Anterior cingulate cortex (tissue), 58 donors: ENCODE data around the gene BORCS8.
"Not testable (repeated sequence)": the region's sequence is repeated elsewhere in the genome, so short reads cannot be mapped to it uniquely, and the experiment has no call there.

Experiments
- DNase-seq, 58 donors: peaks; one replicate each; lab custom pipeline; 2025; lab: John Stamatoyannopoulos, UW

BORCS8 gene

DNA sequence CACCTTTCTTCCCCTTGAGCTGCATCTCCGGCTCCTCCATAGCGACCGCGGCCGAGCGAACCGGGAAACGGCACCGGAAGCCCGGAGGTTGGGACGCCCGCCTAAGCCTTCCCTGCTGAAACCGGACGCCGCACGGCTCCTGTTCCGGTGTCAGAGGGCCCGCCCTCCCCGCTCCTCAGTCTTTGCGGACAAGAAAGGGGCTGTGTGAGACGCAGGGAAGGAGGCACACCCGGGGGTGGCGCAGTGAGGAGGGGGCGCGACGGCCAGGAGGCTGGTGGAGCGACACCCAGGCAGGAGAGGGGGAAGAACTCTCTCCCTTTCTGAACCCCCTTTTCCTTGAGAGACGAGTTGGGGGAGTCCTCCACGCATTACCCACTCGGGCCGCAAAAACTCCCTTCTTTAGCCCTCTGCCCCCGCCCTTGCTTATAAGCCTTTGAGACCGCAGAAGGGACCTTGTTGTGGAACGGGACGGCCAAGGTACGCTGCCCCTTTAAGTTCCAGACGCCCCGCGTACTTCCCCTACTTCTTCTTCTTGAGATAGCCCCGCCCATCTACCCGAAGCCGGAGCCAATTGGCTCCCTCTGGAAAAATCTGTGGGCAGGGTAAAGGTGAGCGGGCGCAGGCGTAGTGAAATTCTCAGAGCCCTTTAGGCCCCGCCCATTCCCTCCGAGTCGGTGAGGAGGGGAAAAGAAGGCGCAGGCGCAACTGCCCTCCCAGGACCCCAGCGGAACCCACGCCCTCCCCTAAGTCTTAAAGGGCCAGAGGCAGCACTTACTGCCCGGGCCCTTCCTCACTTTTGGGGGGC lies at the start of gene BORCS8, which contains the start of gene RFXANK:
Gene BORCS8, minus strand, starts transcription at position 75 of the 805 bp plus-strand sequence. Its CDS starts 35 bp downstream, at position 40.
Gene RFXANK, plus strand, starts transcription at position 181 of the 805 bp plus-strand sequence. CDS start 1,689 bp downstream, outside the sequence.
- DNase-seq = peak; percentile 88 to 99 (median 98)

DNA sequence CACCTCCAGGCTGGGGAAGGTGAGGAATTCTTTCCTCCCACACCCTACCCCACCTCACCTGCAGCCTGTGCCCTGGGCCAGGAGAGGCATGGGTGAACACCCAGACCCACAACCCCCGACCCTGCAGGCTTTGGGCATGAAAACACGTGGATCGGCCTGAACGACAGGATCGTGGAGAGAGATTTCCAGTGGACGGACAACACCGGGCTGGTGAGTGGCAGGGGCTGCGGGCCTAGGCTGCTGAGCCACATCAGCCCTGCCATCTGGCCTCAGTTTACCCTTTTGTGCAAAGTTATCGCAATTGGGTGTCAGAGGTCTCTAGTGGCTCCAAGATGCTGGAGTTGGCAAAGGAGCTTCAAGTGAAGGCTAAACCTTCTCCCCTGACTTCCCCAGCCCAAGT lies 48.5 kb upstream of the BORCS8 start:
- no peak for DNase-seq

DNA sequence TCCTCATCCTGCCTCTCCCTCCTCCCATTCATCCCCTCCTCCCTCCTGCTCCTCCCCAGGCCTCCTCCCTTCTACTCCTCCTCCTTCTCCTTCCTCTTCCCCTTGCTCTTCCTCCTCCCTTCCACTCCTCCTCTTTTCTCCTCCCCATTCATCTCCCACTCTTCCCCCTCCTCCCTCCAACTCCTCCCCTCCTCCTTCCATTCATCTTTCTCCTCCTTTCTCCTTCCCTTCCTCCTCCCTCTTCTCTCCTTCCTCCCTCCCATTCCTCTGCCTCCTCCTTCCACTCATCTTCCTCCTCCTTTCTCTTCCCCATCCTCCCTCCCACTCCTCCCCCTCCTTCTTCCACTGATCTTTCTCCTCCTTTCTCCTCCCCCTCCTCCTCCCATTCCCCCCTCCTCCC lies 47.7 kb upstream of the BORCS8 start:
- no peak for DNase-seq

DNA sequence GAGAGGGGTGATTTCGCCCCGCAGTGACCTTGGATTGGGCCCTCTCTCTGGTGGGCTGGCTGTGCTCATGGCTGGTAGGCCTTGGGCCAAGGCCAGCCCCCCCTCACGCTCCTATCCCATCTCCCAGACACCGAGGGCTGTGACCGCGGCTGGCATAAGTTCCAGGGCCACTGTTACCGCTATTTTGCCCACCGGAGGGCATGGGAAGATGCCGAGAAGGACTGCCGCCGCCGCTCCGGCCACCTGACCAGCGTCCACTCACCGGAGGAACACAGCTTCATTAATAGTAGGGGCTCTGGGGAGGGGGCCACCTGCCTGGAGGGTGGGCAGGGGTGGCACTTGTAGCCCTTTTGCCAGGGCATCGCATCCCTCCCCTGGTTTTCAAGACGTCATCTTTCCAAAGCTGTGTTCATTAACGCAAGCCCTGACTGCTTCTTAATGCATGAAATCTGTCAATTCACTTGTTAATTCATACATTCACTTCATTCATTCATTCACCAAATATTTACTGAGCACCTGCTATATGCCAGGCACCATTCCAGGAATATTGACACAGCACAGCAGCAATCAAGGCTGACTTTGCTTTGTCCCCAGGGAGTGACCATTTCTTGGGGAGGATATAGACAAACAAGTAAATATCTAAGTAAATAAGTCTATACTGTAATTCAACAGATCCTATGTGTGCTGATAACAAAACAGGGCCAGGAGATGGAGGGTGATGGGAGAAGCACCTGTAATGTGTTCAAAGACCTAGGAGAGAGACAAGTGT lies 46.4 kb upstream of the BORCS8 start:
- DNase-seq = no peak

DNA sequence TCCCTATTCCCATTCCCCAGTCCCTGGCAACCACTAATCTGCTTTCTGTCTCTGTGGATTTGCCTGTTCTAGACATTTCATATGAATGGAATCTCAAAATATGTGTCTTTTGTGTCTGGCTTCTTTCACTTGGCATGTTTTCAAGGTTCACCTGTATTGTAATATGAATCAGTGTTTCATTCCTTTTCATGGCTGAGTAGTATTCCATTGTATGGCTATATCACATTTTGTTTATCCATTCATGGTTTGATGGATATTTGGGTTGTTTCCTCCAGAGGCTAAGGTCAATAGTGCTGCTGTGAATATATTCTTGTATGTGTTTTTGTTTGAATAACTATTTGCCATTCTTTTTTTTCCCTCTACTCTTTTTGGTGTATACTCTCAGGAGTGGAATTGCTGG lies 44.2 kb upstream of the BORCS8 start:
- no peak for DNase-seq

DNA sequence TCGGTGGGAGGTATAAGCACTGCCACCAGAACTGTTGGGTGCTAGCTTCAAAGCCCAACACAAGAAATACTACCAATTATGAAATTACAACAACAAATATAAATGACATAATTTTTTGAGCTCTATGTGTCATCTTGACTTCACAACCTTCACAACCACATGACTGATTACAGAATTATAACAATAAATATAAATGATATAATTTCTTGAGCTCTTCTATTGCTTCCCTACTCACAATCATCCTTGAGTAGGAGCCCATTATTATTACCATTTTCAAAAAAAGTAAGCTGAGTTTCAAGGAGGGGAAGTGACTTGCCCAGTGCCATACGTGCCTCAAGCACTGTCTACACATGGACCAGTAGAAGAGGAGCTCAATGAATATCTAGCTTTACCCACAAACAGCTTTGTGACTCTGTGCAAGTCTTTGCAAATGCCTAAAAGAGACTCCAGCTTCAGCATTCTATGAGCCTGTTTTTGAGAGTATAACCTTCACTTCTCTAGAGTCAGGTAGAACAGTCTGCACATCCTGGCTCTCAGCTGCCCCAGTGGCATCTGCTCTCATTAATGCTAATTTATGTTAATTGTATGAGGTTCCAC lies 42.4 kb upstream of the BORCS8 start:
- no peak for DNase-seq

DNA sequence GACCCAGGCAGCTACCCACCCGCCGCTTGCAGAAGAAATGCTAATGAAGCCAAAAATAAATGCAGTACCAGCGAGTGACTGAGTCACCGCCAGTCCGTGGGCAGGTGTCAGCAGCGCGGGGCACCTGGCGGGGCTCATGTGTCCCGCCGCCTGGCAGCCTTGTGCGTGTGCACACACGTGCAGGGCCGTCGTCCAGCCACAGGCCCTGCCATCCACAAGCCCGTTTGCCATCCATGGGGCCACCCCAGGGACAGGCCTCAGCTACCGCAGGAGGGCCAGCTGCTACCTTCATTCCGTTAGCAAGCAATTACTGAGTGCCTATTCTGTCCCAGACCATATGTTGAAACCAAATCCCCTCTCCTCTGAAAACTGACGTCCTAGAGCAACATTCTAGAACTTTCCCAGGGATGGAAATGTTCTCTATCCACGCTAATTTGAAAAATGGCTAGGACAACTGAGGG lies 40.3 kb upstream of the BORCS8 start:
- peak in 31 of 58 donors; percentile 5 to 80 (median 34) for DNase-seq

DNA sequence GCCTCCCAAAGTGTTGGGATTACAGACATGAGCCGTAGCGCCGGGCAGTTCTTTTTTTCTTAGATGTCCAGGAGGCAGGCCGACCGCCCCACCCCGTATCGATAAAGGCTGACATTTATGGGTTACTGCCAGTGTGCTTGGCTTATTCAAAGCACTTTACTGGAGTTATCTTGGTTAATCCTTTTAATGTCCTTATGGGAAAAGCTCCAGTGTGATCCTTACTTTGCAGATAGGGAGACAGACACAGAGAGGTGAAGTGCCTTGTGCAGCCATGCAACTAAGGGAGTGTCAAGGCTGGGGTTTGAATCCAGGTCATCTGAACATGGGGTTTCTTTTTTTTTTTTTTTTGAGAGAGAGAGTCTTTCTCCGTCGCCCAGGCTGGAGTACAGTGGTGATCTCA lies 39.0 kb upstream of the BORCS8 start:
- no peak for DNase-seq

DNA sequence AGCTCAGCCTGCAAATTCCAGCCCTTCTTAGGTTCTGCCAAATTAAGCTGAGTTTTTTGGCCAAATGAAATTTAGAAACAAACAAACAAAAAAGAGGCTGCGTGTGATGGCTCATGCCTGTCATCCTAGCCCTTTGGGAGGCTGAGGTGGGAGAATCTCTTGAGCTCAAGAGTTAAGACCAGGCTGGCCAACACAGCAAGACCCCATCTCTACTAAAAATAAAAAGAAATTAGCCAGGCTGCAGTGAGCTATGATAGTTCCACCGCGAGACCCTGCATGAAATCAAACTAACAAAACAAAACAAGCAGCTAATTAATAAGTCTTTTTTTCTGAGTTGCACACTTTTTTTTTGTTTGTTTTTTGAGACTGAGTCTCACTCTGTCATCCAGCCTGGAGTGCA lies 37.7 kb upstream of the BORCS8 start:
- no peak for DNase-seq

DNA sequence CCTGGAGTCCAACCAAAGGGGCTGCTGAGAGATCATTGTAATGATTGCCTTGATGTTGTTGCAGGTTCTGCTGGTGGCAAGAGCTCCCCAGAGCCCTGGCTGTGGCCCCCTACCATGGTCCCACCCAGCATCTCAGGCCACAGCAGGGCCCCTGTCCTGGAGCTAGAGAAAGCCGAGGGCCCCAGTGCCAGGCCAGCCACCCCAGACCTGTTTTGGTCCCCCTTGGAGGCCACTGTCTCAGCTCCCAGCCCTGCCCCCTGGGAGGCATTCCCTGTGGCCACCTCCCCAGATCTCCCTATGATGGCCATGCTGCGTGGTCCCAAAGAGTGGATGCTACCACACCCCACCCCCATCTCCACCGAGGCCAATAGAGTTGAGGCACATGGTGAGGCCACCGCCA lies 35.3 kb upstream of the BORCS8 start:
- no peak for DNase-seq

DNA sequence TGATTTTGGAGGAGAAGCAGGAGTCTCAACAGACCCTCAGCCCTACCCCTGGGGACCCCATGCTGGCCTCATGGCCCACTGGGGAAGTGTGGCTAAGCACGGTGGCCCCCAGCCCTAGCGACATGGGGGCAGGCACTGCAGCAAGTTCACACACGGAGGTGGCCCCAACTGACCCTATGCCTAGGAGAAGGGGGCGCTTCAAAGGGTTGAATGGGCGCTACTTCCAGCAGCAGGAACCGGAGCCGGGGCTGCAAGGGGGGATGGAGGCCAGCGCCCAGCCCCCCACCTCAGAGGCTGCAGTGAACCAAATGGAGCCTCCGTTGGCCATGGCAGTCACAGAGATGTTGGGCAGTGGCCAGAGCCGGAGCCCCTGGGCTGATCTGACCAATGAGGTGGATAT lies 34.7 kb upstream of the BORCS8 start:
- no peak for DNase-seq

DNA sequence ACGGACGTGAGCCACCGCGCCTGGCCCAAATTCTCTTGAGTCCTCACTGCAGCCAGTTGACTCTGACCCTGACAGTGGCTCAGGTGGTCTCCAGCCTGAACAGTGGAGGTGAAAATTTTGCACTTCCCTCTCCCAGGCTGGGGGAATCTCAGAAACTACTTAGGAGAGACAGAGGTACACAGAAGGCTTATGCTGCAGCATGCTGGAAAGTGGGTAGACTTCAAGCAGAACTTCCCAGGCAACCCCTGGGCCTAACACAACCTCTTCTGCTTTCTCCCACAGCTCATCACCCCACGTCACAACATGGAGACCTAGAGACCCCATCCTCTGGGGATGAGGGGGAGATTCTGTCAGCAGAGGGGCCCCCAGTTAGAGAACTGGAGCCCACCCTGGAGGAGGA lies 34.3 kb upstream of the BORCS8 start:
- no peak for DNase-seq

DNA sequence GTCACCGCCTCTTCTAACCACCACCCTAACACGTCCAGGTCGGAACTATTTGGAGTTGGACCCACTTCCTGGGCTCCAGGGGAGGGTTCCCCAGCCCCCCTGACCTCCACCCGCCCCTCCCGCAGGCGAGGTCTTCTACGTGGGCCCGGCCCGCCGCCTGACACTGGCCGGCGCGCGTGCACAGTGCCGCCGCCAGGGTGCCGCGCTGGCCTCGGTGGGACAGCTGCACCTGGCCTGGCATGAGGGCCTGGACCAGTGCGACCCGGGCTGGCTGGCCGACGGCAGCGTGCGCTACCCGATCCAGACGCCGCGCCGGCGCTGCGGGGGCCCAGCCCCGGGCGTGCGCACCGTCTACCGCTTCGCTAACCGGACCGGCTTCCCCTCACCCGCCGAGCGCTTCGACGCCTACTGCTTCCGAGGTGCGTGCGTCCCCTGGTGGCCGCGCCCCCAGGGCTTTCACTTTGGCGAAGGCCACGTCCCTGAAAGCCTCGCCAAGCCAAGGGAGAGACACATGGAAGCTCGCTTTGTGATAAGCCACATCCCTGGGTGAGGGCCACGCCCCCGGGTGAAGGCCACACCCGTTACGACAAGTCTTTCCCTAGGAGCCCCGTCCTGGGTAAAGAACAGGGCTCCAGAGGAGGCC lies 33.0 kb upstream of the BORCS8 start:
- DNase-seq = peak in 2 of 58 donors; percentile 16 to 19

DNA sequence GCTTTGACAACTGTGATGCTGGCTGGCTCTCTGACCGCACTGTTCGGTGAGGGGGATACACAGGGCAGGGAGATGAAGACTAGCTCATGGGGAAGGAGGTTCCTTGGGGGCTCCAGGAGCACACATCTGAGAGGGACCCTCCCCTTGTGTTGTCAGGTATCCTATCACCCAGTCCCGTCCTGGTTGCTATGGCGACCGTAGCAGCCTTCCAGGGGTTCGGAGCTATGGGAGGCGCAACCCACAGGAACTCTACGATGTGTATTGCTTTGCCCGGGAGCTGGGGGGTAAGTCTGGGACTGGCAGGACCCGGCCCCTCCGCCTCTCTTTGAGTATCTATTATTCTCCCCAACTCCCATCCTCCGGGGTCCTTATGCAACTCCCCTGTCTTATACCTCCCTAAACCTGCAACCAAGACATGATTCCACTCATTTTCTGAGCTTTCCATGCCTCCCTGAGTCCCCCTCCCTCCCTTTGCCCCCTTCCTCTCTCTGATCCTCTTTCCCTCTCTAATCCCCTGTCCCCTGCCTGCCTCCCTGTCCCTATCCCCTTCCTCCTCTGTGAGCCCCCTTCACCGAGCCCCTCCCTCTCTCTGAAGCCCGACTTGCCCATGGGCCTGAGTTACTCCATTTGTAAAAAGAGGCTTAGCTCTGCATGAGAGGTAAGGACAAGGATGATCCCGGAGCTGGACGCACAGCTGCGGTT lies 32.3 kb upstream of the BORCS8 start:
- no peak for DNase-seq

DNA sequence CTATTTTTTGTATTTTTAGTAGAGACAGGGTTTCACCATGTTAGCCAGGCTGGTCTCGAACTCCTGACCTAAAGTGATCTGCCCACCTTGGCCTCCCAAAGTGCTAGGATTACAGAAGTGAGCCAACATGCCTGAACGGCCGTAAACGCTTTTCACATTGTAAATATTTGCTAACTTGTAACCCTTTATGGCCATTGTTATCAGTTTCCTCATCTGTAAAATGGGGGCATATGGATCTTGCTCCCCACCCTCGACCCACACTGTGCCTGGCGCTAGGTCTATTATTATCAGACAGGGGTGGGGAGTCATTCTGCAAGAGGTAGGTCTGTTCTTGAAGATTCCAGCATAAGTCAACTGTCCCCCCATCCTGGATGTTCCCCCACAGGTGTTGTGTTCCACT lies 31.7 kb upstream of the BORCS8 start:
- DNase-seq = no peak

DNA sequence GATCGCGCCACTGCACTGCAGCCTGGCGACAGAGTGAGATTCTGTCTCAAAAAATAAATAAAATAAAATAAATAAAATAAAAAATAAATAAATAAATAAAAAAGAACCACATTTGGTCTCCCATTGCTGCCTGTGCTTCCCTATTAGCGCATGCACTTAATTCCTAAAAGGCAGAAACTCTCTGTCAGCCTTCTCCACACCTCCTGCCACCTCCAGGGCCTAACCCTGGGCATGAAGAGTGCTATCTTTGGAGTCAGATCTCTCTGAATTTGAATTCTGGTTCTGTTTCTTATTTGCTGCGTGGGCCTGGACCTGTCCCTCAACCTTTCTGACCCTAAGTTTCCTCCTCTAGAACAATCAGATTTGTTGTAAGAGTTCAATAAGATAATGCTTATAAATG lies 31.1 kb upstream of the BORCS8 start:
- DNase-seq = no peak

DNA sequence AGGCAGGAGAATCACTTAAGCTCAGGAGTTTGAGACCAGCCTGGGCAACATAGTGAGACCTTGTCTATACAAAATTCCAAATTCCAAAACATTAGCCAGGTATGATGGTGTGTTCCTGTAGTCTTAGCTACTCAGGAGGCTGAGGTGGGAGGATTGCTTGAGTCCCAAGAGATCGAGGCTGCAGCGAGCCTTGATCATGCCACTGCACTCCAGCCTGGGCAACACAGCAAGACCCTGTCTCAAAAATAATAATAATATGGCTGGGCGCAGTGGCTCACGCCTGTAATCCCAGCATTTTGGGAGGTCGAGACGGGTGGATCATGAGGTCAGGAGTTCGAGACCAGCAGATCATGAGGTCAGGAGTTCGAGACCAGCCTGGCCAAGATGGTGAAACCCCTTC lies 29.0 kb upstream of the BORCS8 start:
- DNase-seq = not testable (repeated sequence)

DNA sequence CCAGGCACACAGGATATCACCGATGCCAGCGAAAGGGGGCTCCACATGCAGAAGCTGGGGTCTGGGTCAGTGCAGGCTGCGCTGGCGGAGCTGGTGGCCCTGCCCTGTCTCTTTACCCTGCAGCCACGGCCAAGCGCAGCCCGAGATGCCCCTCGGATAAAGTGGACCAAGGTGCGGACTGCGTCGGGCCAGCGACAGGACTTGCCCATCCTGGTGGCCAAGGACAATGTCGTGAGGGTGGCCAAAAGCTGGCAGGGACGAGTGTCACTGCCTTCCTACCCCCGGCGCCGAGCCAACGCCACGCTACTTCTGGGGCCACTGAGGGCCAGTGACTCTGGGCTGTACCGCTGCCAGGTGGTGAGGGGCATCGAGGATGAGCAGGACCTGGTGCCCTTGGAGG lies 27.0 kb upstream of the BORCS8 start:
- no peak for DNase-seq

DNA sequence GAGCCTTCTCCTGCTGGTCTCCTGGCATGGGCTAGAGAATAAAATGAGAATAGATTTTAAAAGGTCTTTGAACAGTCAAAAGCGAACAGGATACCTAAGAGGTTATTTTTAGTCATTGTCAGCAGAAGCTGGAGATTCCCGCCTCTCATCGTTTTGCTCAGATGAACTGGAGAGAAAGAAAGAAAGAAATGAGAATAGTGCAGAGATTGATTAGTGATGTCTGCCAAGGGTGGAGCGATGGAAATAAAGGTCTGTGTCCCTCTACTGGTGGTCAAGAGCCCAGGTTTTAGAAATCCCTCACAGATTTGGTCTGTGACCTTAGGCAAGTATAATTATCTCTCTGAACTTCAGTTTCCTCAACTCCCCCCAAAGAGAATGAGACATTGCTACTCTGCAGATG lies 25.1 kb upstream of the BORCS8 start:
- no peak for DNase-seq

DNA sequence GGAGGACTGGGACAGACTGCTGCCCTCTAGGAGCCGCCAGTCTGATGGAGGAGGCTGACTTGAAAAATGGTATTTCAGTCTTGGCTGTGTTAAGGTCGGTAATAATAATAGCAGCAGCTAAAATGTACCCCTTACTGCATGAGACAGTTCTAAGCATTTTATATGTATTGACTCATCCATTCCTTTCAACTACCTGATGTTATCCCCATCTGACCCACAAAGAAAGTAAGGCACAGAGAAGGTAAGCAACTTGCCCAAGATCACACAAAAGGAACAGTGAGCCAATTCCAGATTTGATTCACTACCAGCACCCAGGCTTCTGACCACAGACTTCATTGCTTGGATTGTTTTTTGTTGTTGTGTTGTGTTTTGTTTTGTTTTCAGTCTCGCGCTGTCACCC lies 23.8 kb upstream of the BORCS8 start:
- no peak for DNase-seq
